GM19193 (cell line): Measurements from ENCODE around the gene MED13L.

Experiments
- POLR2A ChIP-seq: IDR thresholded peaks from 4 replicates; pipeline ENCODE4 v1.6.1; 2011; ENCODE audit not compliant: insufficient read depth, insufficient read length; ENCODE audit errors: extremely low read depth

The MED13L gene

GRCh38 chr12:115923851-115924250, 353.6 kb downstream of the MED13L start:
- TF ChIP-seq POLR2A = no peak

- TF ChIP-seq POLR2A = no peak
These were observed 354.4 kb downstream of the MED13L start for GRCh38 chr12:115922952-115923564.

- TF ChIP-seq POLR2A = no peak
These were observed 356.9 kb downstream of the MED13L start for GRCh38 chr12:115920395-115921183.

- no peak for TF ChIP-seq POLR2A
These were observed 358.7 kb downstream of the MED13L start for GRCh38 chr12:115918763-115919162.

- no peak for TF ChIP-seq POLR2A
These were observed 360.4 kb downstream of the MED13L start for GRCh38 chr12:115916910-115917668.

GRCh38 chr12:115914122-115914521, 363.4 kb downstream of the MED13L start:
- no peak for TF ChIP-seq POLR2A

GRCh38 chr12:115912440-115912839, 365.1 kb downstream of the MED13L start:
- no peak for TF ChIP-seq POLR2A

GRCh38 chr12:115911360-115911759, 366.1 kb downstream of the MED13L start:
- TF ChIP-seq POLR2A = no peak

GRCh38 chr12:115910057-115910456, 367.4 kb downstream of the MED13L start:
- TF ChIP-seq POLR2A = no peak
